Endothelial cell of umbilical vein (primary cell): Measurements from ENCODE around the gene MIA. TPM values are rescaled to one million over a fixed set of nuclear protein-coding genes. Genes with fewer than 3 reads are reported as not detected.

Experiments
- BruUV-seq: library from RNA; stranded (reverse); fragments of 400-500 nt; replicated peaks from 2 replicates; lab custom pipeline; 2021; lab: Mats Ljungman, UMichigan
- CTCF ChIA-PET: fragments of 300-600, 350-600 bp; sonication (Branson Sonifier 250); formaldehyde crosslinking; loops from one replicate; lab custom pipeline; 2021; ENCODE audit warnings: antibody characterized with exemption, inconsistent platforms; lab: Charles Lee
- POLR2A ChIA-PET: fragments of 300-600, 350-600 bp; sonication (Branson Sonifier 250); formaldehyde crosslinking; loops from one replicate; lab custom pipeline; 2021; ENCODE audit warnings: antibody characterized with exemption, inconsistent platforms; lab: Charles Lee
- DNase-seq: peaks from one replicate; pipeline ENCODE4 v3.0.0-alpha.2; 2011; ENCODE audit warnings: low read depth, low spot score
- FAIRE-seq: peaks from 2 replicates; lab custom pipeline; 2011; peaks lifted over from hg19 to GRCh38; lab: Jason Lieb, UNC
- H2AFZ ChIP-seq: 2 replicates; pipeline ENCODE4 v1.6.0; 2012; ENCODE audit warnings: low read depth, low read length, control low read depth, inconsistent platforms
- H3K27ac ChIP-seq: 2 replicates; pipeline ENCODE4 v1.5.1; 2011; ENCODE audit warnings: low read depth, mild to moderate bottlenecking, control low read depth, low read length, moderate library complexity; ENCODE audit not compliant: insufficient read depth
- H3K27me3 ChIP-seq, 2 experiments: 2 replicates each; pipeline versions ENCODE4 v1.6.0 to v1.6.1; 2011; ENCODE audit warnings: low read length in 2 of 2, mixed read lengths in 1 of 2; ENCODE audit not compliant: control insufficient read depth in 2 of 2, insufficient read depth in 2 of 2
- H3K36me3 ChIP-seq, 2 experiments: 2 replicates in 1 of 2; 3 replicates in 1 of 2; pipeline ENCODE4 v1.5.1; 2011; ENCODE audit warnings: low read length in 2 of 2, mild to moderate bottlenecking in 1 of 2, moderate library complexity in 1 of 2; ENCODE audit not compliant: control insufficient read depth in 2 of 2, insufficient read depth in 2 of 2; ENCODE audit errors: extremely low read depth in 1 of 2
- H3K4me1 ChIP-seq: 3 replicates; pipeline ENCODE4 v1.5.1; 2011; ENCODE audit warnings: mild to moderate bottlenecking, low read length; ENCODE audit not compliant: control insufficient read depth, insufficient read depth; ENCODE audit errors: extremely low read depth
- H3K4me2 ChIP-seq: 2 replicates; pipeline ENCODE4 v1.6.1; 2011; ENCODE audit warnings: low read length, control low read depth, mixed read lengths; ENCODE audit not compliant: insufficient read depth
- H3K4me3 ChIP-seq, 3 experiments: fragments of 200-600 bp in 1 of 3; sonication (generic), shearing (Covaris generic) in 1 of 3; replicated peaks in 1 of 3; 2 replicates each; pipeline ENCODE4 v1.5.1; 2011 to 2016; ENCODE audit warnings: control low read depth in 3 of 3, low read length in 3 of 3, mild to moderate bottlenecking in 2 of 3, inconsistent platforms in 1 of 3, low read depth in 1 of 3, moderate library complexity in 1 of 3; ENCODE audit not compliant: insufficient read depth in 1 of 3
- H3K79me2 ChIP-seq: 2 replicates; pipeline ENCODE4 v1.6.0; 2012; ENCODE audit warnings: low read length, inconsistent platforms; ENCODE audit not compliant: control insufficient read depth, insufficient read depth
- H3K9ac ChIP-seq: replicated peaks from 2 replicates; pipeline ENCODE3; 2011; ENCODE audit warnings: low read length, control low read depth; ENCODE audit not compliant: insufficient read depth; ENCODE audit errors: extremely low read depth
- H3K9me1 ChIP-seq: replicated peaks from 3 replicates; pipeline ENCODE4 v1.6.0; 2011; ENCODE audit warnings: mild to moderate bottlenecking, low read length; ENCODE audit not compliant: control insufficient read depth, insufficient read depth; ENCODE audit errors: extremely low read depth
- H3K9me3 ChIP-seq: replicated peaks from 2 replicates; pipeline ENCODE4 v1.5.1; 2012; ENCODE audit warnings: low read length, inconsistent platforms; ENCODE audit not compliant: control insufficient read depth, insufficient read depth
- H4K20me1 ChIP-seq: replicated peaks from 2 replicates; pipeline ENCODE3; 2011; ENCODE audit warnings: mild to moderate bottlenecking, low read length; ENCODE audit not compliant: control insufficient read depth, insufficient read depth; ENCODE audit errors: extremely low read depth
- EZH2 ChIP-seq: IDR thresholded peaks from 2 replicates; pipeline ENCODE4 v1.6.1; 2012; ENCODE audit warnings: borderline replicate concordance, low read depth, mild to moderate bottlenecking, moderate library complexity, low read length, inconsistent platforms; ENCODE audit not compliant: severe bottlenecking
- FOS ChIP-seq: IDR thresholded peaks from 2 replicates; pipeline ENCODE4 v1.6.1; 2011; ENCODE audit warnings: mild to moderate bottlenecking, low read length, moderate library complexity, borderline replicate concordance; ENCODE audit not compliant: insufficient read depth
- GATA2 ChIP-seq: IDR thresholded peaks from 2 replicates; pipeline ENCODE4 v1.7.0; 2011; ENCODE audit warnings: low read depth, mild to moderate bottlenecking, moderate library complexity, mixed read lengths, low read length; ENCODE audit not compliant: insufficient read length, insufficient read depth
- JUN ChIP-seq: IDR thresholded peaks from 2 replicates; pipeline ENCODE4 v1.6.1; 2011; ENCODE audit warnings: borderline replicate concordance, low read depth; ENCODE audit not compliant: insufficient read length, insufficient read depth
- MYC ChIP-seq: IDR thresholded peaks from one replicate; pipeline ENCODE4 v1.6.1; 2011; ENCODE audit warnings: mild to moderate bottlenecking, low read depth, low read length
- POLR2A ChIP-seq: IDR thresholded peaks from 2 replicates; pipeline ENCODE4 v1.6.1; 2012; ENCODE audit warnings: low read depth, mild to moderate bottlenecking, control low read depth, low read length
- POLR2AphosphoS5 ChIP-seq: IDR thresholded peaks from 2 replicates; pipeline ENCODE4 v1.6.1; 2012; ENCODE audit warnings: low read depth, mild to moderate bottlenecking, control low read depth, low read length, moderate library complexity; ENCODE audit not compliant: insufficient read depth
- dilution Hi-C: fragments of 300-500 bp; cut with MboI; formaldehyde crosslinking; loops from one replicate; pipeline ENCODE4 v1.15.0; 2019; ENCODE audit warnings: low sequenced_read_pairs; ENCODE audit not compliant: extremely low pct_ligation_motif_present
- intact Hi-C: fragments of 100-400 bp; cut with micrococcal nuclease; formaldehyde crosslinking; loops from one replicate; pipeline ENCODE4 v1.10.0; 2022
- polyA plus RNA-seq, 4 experiments: library from polyadenylated mRNA; depleted of rRNA in 3 of 4; stranded (reverse) in 3 of 4; unstranded in 1 of 4; fragments of >200 nt; gene quantifications; 2 replicates each; pipeline versions ENCODE4 v1.2.1 to v1.2.3, GENCODE V29; 2011 to 2012; ENCODE audit warnings: missing spikeins in 1 of 4
- total RNA-seq: library from RNA; stranded (reverse); gene quantifications from 2 replicates; pipeline ENCODE4 v1.2.3, GENCODE V29; 2021
- TF ChIP-seq, protein P1 (sequence below): IDR thresholded peaks from 2 replicates; pipeline ENCODE4 v1.6.1; 2011; ENCODE audit not compliant: insufficient read depth, insufficient read length
- TF ChIP-seq, protein P2 (sequence below), 2 donors: IDR thresholded peaks; 1 replicate in 1 of 2; 2 replicates in 1 of 2; pipeline ENCODE4 v1.5.1; 2011; ENCODE audit warnings: low read length in 2 of 2, mild to moderate bottlenecking in 2 of 2, moderate library complexity in 2 of 2, control low read depth in 1 of 2, inconsistent platforms in 1 of 2, low read depth in 1 of 2; ENCODE audit not compliant: insufficient read depth in 1 of 2; ENCODE audit errors: extremely low read depth in 1 of 2

Gene MIA
- total and polyA plus RNA-seq, 2 donors (not counting 3 experiments of a cell fraction or from before 2014, with no cell fraction given): 0.32 TPM; not detected in 1

DNA sequence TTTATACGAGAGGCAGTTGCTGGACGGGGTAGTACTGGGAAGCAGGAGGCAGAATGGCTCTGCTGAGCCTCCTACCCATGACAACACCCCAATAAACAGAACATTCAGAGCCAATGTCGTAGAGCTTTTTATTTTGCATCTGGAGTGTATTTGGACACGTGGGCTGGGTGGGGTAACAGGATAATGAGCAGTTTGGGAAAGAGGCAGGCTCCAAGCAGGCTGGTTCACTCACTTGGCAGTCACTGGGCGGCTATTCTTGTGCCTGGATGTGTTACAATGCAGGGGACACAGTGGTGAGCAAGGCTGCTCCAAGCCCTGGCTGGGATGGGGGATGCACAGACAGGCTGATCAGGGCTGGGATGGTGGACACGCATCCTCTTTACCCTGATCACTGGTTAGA, 34.6 kb upstream of the MIA start:
- ChIA-PET CTCF (no interaction called here), POLR2A (no interaction called here)
- FAIRE-seq (no peak), DNase-seq (no peak)
- Histone ChIP-seq H3K27ac (no peak overlapping the region), H3K4me3 (no peak overlapping the region), H3K4me1 (peaks cover 9% of the 10 kb centered on the region), H2AFZ (no peak overlapping the region), H4K20me1 (no peaks in the 10 kb centered on the region), H3K9me3 (no peaks in the 10 kb centered on the region), H3K9me1 (no peaks in the 10 kb centered on the region), H3K79me2 (no peaks in the 10 kb centered on the region), H3K4me2 (no peak overlapping the region), H3K9ac (no peak overlapping the region), H3K36me3 (peaks cover 4 to 15% of the 10 kb centered on the region in 2 experiments), H3K27me3 (no peaks in the 10 kb centered on the region)
- TF ChIP-seq EZH2 (no peak), FOS (no peak), JUN (no peak)
- no TSS peak for BruUV-seq
- intact Hi-C loops (no loop called here), dilution Hi-C loops (no loop called here)

DNA sequence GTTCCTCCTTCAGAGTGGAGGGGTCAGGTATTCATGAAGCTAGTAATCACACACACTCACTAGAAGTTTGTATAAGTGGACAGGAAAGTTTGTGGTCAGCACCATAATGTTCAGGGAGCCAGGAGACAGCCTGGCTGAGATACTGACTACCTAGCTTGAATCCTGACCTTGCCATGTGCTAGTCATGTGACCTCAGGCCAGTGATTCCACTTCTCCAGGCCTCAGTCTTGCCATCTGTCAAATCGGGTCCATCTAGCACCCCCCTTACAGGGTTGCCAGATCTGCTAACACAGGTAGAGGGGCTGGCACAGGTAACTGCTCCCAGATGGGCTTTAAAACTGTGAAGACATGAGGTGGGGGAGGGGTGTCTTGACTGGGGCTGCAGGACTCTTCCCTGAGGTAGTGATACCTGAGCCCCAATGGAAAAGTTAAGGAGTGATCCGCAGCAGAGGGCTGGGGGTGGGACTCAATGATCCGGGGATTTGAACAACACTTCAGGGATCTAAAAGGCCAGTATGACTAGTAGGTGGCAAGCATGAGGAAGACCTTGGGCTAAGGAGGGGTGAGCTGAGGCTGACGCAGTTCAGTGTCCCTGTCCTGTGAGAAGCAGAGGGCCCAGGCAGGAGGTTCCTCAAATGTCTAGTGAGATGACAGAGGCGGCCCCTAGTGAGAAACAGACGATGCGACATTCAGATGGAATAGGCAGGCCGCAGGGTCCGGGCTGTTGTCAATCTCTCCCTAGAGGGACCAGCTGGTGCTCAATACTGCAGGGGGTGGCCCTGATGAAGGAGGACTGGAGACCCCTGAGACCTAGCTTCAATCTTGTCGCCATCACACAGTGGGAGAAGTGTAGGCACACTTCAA, 33.6 kb upstream of the MIA start:
- Histone ChIP-seq H4K20me1 (no peaks in the 10 kb centered on the region), H3K9me3 (no peaks in the 10 kb centered on the region), H3K4me3 (no peak overlapping the region), H3K36me3 (peaks cover 3 to 15% of the 10 kb centered on the region in 2 experiments), H3K4me2 (no peak overlapping the region), H3K27ac (no peak overlapping the region), H3K27me3 (no peaks in the 10 kb centered on the region), H3K79me2 (no peaks in the 10 kb centered on the region), H2AFZ (no peak overlapping the region), H3K9ac (no peak overlapping the region), H3K4me1 (peaks cover 9% of the 10 kb centered on the region), H3K9me1 (no peaks in the 10 kb centered on the region)
- CTCF ChIA-PET: interaction anchor here (0.7 kb wide), 1 partner anchor 78 kb away, joined by 3 read pairs; no protein-coding TSS in a partner anchor
- BruUV-seq: no TSS peak
- DNase-seq: no peak
- dilution Hi-C loops (no loop called here), intact Hi-C loops (no loop called here)
- TF ChIP-seq POLR2A: no peak
- no peak for TF ChIP-seq MYC
- TF ChIP-seq, protein P1, sequence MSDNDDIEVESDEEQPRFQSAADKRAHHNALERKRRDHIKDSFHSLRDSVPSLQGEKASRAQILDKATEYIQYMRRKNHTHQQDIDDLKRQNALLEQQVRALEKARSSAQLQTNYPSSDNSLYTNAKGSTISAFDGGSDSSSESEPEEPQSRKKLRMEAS: no peak
- TF ChIP-seq JUN: no peak
- no peak for TF ChIP-seq POLR2AphosphoS5
- no peak for TF ChIP-seq FOS
- TF ChIP-seq GATA2: no peak
- TF ChIP-seq EZH2: no peak
- TF ChIP-seq, protein P2, sequence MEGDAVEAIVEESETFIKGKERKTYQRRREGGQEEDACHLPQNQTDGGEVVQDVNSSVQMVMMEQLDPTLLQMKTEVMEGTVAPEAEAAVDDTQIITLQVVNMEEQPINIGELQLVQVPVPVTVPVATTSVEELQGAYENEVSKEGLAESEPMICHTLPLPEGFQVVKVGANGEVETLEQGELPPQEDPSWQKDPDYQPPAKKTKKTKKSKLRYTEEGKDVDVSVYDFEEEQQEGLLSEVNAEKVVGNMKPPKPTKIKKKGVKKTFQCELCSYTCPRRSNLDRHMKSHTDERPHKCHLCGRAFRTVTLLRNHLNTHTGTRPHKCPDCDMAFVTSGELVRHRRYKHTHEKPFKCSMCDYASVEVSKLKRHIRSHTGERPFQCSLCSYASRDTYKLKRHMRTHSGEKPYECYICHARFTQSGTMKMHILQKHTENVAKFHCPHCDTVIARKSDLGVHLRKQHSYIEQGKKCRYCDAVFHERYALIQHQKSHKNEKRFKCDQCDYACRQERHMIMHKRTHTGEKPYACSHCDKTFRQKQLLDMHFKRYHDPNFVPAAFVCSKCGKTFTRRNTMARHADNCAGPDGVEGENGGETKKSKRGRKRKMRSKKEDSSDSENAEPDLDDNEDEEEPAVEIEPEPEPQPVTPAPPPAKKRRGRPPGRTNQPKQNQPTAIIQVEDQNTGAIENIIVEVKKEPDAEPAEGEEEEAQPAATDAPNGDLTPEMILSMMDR (IDR thresholded peaks at IDR 0.05; ENCODE audit: extremely low read depth in 1 of 2, insufficient read depth in 1 of 2, low read depth in 1 of 2, low read length in 2 of 2): no peak
- POLR2A ChIA-PET: no interaction called here
- no peak for FAIRE-seq
